ENCODE measurements around the gene CACNA2D1.

The CACNA2D1 gene

DNA sequence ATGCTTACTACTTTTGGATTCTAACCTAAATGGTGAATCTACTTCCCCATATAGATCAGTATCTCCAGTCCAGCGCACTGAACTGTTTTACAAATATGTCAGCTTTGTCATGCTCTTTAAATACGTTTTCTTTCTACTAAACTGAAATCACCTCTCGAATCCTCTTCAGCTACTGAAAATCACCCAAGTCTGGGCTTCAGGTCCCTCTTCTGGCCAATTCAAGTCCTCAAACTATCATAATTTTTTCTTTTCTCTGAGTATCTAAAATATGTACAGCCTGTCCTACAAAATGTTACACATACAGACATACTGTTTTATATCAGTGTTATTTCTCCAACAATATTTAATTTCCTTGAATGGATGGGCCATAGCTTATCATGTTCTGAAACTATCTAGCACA, 84.2 kb downstream of the CACNA2D1 start:
- Histone ChIP-seq H3K27ac (no peak overlapping the region), H3K4me3 (no peak overlapping the region)

GRCh38 chr7:82358923-82359322, 84.7 kb downstream of the CACNA2D1 start:
- Histone ChIP-seq H3K27ac (no peak overlapping the region), H3K4me3 (no peak overlapping the region)

DNA sequence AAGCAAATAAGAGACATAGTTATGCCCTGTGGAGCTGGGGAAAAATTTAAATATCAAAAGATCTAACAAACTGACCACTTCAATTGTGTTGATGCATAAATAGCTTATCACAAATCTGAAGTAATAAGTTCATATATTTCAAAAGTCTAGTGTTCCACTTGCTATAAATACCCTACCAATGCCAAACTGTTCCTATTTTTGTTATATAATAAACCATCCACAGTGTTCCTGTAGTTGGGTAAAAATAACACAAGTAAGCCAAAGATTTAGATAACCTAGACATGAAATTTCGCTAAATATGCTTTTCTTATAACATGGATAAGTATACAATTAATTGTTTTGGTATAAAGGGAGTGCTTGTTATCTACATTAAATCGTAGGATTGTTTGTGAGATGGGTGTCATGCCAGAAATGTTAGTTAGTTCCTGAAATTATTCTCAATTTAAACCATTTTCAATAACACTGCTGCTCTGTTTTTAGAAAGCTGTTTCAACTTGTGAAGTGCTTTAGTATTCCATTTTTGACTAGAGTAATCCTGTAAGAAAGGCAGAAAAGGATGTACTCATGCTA, 85.5 kb downstream of the CACNA2D1 start:
- Histone ChIP-seq H3K27ac (no peak overlapping the region), H3K4me3 (no peak overlapping the region)

- Histone ChIP-seq H3K4me3 (no peak overlapping the region), H3K27ac (no peak overlapping the region)
Observed at GRCh38 chr7:82348251-82348650, 95.3 kb downstream of the CACNA2D1 start.

- no peak overlapping the region for H3K27ac ChIP-seq
- no peak overlapping the region for H3K4me3 ChIP-seq
Observed at GRCh38 chr7:82347808-82348207, 95.8 kb downstream of the CACNA2D1 start.

DNA sequence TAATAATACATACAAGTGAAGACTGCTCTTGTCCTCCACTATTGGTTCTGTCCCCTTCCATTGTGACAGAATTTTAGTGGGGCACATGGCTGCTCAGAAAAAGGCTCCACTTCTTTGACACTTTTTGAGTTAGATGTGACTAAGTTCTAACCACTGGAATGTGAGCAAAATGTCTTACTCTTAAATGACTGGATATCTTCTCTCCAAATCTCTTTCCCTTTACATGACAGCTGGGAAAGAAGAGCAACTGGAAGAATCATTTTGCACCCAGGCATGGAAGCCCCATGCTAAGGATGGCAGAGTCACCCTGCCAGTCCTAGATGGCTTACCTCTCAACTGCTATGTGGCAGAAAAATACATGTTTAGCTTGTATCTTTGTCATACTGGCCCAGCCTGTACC, 97.7 kb downstream of the CACNA2D1 start:
- Histone ChIP-seq H3K4me3 (no peak overlapping the region), H3K27ac (no peak overlapping the region)

- Histone ChIP-seq H3K27ac (no peak overlapping the region), H3K4me3 (no peak overlapping the region)
Observed at GRCh38 chr7:82343716-82344115, 99.9 kb downstream of the CACNA2D1 start.

- no peak overlapping the region for H3K27ac ChIP-seq
- H3K4me3 ChIP-seq = no peak overlapping the region
Observed at GRCh38 chr7:82339958-82340357, 103.6 kb downstream of the CACNA2D1 start.

DNA sequence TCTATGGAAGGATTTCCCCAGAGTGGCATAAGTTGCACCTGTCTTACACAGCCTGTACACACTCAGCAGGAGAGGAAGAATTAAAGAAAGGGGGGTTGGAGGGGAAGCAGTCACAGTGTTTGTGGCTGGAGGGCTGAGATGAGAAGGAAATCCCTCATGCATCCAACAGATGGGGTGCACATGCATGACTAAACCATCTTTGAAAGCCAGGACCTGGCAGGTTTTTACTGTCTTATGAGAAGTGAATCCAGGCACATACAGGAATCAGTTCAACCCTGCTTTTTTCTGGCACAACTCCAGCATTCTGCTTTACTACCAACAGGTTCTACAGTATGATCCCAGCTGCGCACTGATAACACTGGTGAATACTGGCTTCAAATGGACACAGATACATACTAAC, 107.7 kb downstream of the CACNA2D1 start:
- Histone ChIP-seq H3K4me3 (no peak overlapping the region), H3K27ac (no peak overlapping the region)

DNA sequence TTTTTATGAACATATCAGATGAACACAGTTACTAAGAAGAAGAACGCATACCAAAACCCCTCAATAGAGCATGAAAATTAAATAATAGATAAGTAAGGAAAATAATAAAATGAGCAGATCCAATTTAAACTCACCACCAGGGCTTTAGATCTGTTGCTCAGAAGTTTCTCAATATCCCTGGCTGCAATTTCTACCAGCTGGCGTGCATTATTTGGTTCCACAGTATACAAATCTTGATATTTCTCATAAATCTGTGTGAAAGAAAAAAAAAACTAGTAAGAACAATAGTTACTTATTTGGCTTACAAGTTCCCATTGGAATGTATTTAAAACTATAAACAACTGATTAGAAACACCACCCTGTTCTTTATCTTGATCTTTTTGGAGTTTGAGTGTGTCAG, 108.6 kb downstream of the CACNA2D1 start:
- no peak overlapping the region for H3K4me3 ChIP-seq

GRCh38 chr7:82331234-82331633, 112.3 kb downstream of the CACNA2D1 start:
- Histone ChIP-seq H3K4me3 (no peak overlapping the region), H3K27ac (no peak overlapping the region)

More for the DNA sequence above, 108.6 kb downstream of the CACNA2D1 start:
- no peak overlapping the region for H3K27ac ChIP-seq

DNA sequence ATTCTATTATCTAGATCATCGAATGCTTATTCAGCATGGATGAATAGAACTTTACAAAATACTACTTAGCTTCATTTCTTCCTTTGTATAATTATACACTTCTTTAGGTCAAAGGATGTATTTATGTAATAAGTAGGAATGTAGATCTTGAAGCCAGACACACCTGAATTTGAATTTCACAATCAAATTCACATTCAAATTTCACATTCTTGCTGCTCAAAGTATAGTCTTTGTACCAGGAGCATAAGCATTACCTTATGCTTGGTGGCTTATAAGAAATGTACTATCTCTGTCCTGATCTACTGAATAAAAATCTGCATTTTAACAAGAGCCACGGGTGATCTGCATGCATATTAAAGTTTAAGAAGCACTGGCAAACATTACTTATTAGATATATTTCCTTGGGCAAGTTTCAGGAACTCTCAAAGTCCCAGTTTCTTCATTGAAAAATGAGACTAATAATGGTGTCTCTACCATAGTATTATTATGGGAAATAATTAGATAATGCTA, 112.8 kb downstream of the CACNA2D1 start:
- H3K27ac ChIP-seq = no peak overlapping the region
- H3K4me3 ChIP-seq = no peak overlapping the region

DNA sequence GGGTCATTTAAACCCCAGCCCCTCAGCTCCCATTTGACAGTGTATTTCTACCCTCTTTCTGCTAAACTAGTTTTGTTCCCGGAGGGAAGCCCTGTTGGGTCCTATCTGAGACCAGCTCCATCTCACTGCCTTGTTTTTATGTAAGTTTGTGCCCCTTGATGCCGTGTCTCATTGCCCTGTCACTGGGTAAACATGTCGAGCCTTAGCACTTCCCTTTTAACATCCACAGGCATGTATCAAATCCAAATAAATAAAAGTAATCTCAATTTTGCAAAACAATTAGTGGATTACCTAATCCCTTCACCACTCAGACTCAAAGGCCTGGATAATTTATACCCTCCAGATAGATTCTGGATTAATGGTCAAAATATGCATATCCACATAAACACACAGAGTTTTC, 115.7 kb downstream of the CACNA2D1 start:
- no peak overlapping the region for H3K27ac ChIP-seq
- H3K4me3 ChIP-seq = no peak overlapping the region

DNA sequence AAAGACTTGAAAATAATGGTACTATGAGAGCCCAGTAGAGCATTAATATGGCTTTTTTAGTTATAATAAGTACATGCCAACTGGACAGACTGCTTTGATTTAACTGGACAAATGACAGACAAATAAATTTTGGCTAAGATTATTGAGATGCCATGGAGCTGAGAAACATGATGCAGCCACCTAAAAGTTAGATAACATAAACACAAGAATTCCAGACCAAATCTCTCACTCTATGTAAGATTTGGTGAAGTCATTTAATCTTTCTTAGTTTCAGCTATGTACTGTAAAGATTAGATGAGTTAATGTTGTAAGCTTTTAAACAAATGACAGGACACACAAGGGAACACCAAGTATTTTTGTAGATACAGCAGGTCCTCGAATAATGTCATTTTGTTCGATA, 118.2 kb downstream of the CACNA2D1 start:
- no peak overlapping the region for H3K27ac ChIP-seq
- no peak overlapping the region for H3K4me3 ChIP-seq

DNA sequence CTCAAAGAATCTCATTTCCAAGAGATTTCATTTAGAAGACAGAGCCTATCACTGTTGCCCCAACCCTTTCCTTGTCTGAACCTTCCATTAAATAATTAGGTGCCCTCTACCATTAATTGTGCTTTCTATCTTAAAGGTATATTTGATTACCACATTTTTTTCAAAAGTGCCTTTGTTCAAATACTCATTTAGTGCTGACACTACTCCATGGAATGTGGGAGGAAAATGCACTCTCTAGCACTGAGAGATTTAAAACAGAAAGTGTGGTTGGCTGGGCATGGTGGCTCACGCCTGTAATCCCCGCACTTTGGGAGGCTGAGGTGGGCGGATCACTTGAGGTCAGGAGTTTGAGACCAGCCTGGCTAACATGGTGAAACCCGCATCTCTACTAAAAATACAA, 119.8 kb downstream of the CACNA2D1 start:
- Histone ChIP-seq H3K27ac (no peak overlapping the region), H3K4me3 (no peak overlapping the region)

- H3K27ac ChIP-seq = peak overlapping the region in 1 of 21 experiments; percentile 8
Observed at GRCh38 chr7:82319674-82320118, 123.9 kb downstream of the CACNA2D1 start.

GRCh38 chr7:82318786-82319185, 124.8 kb downstream of the CACNA2D1 start:
- H3K27ac ChIP-seq = no peak overlapping the region
- no peak overlapping the region for H3K4me3 ChIP-seq

More at GRCh38 chr7:82319674-82320118, 123.9 kb downstream of the CACNA2D1 start:
- H3K4me3 ChIP-seq = no peak overlapping the region

GRCh38 chr7:82317760-82318159, 125.8 kb downstream of the CACNA2D1 start:
- no peak overlapping the region for H3K27ac ChIP-seq
- H3K4me3 ChIP-seq = no peak overlapping the region

DNA sequence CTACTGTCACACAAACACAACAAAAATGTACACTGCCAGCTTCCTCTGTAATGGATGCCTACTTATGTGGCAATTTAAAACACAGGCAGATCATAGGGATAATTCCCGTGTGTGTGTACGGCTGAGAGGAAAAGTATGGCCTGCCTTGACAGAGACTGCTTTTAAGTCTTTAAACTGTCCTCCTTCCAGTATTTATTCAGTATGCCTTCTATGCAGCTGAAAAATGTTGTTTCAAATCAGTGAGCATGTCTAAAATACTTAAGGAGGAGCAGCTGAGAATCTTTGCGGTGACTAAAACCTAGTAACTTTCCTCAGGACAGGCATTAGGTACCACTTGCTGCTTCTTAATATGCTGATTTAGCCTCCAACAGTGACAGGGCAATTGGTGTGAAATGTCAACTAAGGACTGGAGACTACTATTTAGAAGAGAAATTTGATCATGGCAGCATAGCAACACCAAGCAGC, 126.3 kb downstream of the CACNA2D1 start:
- H3K4me3 ChIP-seq = no peak overlapping the region
- no peak overlapping the region for H3K27ac ChIP-seq

DNA sequence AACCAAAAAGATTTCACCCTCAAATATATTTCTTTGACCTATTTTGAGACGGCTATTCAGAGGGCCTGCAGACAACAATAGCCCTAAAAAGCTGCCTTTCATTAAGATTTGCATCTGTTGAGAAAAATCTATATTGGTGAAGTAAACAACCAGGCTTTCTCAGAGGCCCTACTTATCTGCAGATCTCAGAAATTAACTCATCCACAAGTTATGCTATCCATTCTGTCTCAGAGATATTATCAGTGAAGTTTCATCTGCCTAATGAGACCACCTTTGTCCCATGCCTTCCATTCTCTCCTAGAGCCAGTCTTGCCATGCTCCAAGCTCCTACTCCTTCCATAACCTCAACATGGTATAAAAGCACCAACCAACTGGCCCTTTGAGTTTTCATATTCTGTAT, 130.3 kb downstream of the CACNA2D1 start:
- Histone ChIP-seq H3K27ac (no peak overlapping the region), H3K4me3 (no peak overlapping the region)

GRCh38 chr7:82312646-82313045, 130.9 kb downstream of the CACNA2D1 start:
- Histone ChIP-seq H3K27ac (no peak overlapping the region), H3K4me3 (no peak overlapping the region)

Data from skin epidermis (tissue), 12 donors.